Peyer's patch (tissue), 4 donors: ENCODE measurements around the gene PNCK.

ENCODE experiments used
- CTCF ChIP-seq, 6 experiments: fragments of 450-650 bp in 4 of 6; fragments of 200-600 bp in 2 of 6; sonication (generic) in 1 of 6; IDR thresholded peaks; one replicate each; pipeline ENCODE4 v1.5.1; 2017 to 2019; ENCODE audit warnings: antibody characterized with exemption in 6 of 6, mild to moderate bottlenecking in 3 of 6, moderate library complexity in 1 of 6
- POLR2A ChIP-seq, 2 donors: fragments of 450-650 bp; IDR thresholded peaks; one replicate each; pipeline ENCODE4 v1.5.1; 2017; ENCODE audit warnings: antibody characterized with exemption in 2 of 2, mild to moderate bottlenecking in 2 of 2, moderate library complexity in 2 of 2

- no peak for TF ChIP-seq CTCF (IDR thresholded peaks at IDR 0.05)
- TF ChIP-seq POLR2A (IDR thresholded peaks at IDR 0.05) = no peak
Measured at GRCh38 chrX:153628665-153629064, 44.9 kb downstream of the PNCK start.
